ELR (cell line): ENCODE results near the gene EFNA1.
A peak's percentile ranks its signal among the peaks of the same experiment; 100 is the strongest.

Experiments
- DNase-seq: peaks from one replicate; pipeline ENCODE4 v3.0.0-alpha.2; 2015; ENCODE audit warnings: low read depth

Gene EFNA1, protein sequence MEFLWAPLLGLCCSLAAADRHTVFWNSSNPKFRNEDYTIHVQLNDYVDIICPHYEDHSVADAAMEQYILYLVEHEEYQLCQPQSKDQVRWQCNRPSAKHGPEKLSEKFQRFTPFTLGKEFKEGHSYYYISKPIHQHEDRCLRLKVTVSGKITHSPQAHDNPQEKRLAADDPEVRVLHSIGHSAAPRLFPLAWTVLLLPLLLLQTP

DNA sequence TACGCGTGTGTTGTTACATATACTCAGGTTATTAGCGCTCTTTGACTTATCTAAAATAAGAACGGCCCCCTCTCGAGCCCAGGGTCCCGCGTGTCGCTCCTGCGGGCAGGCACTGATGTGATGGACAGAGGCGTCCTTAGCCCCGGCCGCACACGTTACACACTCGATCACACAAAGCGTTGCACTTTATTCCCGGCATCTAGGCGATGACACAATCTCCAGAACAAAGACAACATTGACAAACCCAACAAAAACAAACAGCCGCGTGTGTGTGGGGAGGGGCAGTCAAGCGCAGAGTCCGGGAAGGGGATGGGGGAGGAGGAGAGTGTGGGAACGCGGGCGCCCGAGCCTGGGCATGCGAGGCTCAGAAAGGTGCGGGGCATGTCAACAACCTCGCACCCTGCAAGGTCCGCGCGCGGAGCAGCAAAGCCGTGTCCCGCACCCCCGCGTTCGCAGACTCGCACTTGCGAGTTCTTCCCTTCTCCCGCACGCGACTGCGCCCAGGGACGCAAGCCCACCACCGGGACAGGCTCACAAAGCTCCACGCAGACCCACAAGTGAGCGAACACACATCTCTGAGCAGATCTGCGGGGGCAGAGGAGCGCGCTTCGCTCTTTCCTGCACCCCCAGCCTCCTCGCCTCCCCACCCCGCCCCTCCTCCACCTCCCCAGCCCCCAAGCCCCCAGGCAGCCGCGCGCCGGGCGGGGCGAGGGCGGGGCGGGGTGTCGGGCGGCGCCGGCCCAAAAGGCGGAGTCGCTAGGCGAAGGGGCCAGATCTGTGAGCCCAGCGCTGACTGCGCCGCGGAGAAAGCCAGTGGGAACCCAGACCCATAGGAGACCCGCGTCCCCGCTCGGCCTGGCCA, at the start of gene EFNA1:
EFNA1 (plus strand) TSS at position 772 of the 862 bp plus-strand sequence. CDS start 102 bp downstream, outside the sequence.
- peak; percentile 42 for DNase-seq

DNA sequence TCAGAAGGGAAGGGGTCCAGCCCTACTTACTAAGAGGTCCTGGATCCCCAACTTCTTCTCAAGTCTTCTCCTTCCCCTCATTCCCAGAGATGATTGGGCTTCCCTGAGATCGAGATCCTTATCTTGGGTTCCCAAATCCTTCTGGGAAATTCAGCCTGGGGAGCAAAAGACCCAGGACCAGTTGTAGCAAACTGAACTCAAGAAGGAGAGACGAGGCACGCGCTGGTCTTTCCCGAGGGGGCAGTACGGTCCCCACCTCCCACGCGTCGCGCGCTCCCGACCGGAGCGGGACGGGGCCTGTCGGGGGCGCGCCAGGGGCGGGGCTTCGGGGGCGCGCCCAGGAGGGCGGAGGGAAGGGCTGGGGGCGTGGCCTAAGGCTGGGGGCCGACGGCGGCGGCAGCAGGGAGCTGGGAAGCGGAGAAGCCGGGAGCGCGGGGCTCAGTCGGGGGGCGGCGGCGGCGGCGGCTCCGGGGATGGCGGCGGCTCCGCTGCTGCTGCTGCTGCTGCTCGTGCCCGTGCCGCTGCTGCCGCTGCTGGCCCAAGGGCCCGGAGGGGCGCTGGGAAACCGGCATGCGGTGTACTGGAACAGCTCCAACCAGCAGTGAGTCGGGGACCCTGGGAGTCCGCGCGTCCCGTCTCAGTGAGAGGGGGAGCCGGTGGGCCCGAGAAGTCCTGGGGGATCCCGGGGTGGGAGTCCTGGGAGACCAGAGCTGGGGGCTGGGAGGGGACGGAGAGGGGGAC, 49.0 kb upstream of the EFNA1 start, which contains the start of gene EFNA3:
EFNA3 (plus strand) TSS at position 369 of the 741 bp plus-strand sequence; CDS start at position 474, 105 bp downstream.
- peak; percentile 65 for DNase-seq

DNA sequence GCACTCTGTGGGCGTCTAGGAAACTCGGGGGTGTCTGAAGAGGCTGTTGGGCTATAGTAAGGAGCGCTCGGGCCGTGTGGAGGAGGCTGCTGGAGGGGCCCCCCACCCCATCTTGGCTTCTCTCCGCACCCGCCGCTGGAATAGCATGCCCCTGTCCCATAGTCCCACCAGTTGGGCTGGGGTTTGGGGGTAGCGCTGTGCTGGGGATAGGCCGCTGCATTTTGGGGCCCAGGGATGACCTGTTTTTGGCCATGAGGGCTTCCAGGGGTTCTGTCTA, 48.5 kb upstream of the EFNA1 start:
- DNase-seq = no peak

DNA sequence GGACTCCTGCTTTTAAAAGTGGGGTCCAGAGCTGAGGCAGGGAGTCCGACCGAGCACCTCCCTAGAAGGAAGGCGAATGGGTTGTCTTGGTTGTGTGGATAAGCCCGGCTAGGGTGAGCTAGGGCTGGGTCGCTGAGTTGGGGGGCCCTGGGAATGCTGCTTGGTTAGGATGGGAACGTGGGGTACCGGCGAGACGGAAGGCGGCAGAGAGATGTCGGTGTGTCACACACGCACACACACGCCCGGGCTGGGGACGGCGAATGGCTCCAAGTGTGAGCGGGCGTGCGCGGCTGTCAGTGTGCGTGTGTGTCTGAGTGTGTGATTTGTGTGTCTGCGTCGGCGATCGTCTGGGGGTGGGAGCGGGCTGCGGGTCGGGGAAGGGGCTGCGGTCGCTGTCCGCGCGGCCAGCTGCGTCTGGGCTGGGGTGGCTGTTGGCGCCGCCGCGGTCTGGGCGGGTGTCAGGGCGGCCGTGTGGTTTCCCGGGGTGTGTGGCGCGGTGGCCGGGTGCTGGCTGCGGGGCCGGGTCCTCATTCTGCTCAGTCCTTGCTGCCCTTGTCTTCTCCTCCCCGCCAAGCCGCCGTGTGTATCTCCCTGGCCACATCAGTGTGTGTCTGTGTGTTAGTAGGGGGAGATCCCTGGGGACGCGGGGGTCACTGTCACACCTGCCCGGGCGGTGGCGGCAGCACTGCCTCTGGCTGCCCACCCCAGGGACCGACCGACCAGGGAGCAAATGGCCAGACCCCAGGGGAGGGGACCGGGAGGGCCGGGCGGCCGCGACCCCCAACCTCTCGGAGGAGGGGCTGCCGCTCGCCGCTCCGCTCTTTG, 48.0 kb upstream of the EFNA1 start:
- DNase-seq = no peak

DNA sequence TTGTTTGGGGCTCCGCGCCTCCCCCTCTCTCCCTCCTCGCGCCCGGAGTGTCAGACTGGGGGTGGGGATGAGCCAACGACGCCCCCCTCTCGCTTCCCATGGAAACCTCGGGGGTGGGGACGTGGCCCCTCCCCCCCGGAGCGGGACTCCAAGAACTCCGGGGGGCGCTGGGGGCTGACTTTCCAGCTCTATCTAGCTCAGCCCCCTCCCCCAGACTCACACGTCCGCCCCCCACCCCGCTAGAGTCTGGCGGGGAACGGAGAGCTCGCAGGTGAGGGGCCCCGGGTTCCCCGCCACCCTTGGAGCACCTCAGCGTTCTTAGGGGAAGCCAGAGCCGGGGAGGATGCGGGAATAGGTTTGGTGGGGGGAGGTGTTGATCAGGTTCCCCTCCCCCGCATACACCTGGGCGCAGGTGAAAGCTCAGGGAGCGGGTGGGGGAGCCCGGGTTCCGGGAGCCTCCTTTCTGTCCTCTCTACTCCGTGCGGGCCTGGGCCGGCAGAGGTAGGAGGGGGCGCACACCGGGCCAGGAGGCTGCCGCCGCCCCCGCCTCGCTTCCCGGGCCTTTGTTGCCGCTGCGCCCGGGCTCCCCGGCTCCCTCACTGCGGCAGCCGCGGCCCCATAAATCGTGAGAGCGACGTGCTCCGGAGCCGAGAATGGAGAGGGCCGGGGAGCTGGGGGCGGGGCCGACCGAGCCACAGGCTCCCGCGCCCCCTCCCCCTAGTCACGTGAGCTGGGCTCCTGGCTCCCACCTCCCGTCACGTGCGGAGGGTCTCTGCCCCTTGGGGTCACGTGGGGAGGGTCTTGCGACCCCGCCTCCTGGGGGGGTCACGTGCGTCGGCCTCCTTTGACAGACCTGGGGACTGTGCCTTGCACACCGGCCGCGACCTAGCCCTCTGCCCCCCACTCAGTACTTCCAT, 47.1 kb upstream of the EFNA1 start:
- DNase-seq = peak; percentile 26

DNA sequence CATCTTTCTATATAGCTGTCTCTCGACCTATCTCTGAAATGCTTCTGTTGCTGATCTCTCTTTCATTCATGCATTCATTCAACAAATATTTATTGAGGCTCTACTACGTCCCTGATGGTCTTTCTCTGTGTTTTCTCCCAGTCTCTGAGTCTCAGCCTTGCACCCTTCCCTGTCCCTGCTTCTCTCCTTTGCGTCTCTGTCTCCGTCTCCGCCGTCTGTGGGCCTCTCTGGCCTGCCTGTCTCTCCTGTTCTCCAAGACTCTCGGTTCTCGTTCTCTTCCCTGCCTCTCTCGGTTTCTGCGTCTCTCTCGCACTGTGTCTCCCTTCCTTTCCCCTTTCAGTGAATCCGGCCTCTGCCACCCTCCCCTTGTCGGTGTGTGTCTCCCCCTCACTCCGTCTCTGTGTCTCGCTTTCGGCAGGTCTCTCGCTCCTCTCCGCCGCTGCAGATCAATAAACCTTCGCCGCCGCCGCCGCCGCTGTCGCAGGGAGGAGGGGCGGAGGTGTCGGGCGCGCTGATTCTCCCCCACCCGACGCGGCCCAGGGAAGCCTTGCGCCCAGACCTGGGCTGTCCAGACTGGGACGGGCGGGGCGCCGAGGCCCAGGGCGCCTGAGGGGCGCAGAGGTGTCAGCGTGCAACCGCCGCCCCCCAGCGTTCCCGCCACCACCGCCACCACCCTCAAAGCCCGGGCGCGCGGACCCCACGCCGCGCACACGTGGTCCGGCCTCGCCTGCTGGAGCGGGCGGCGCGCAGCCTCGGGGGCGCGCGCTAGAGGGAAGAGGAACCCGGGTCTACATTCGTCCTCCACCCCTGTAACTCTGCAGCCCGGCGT, 46.0 kb upstream of the EFNA1 start:
- DNase-seq = no peak

DNA sequence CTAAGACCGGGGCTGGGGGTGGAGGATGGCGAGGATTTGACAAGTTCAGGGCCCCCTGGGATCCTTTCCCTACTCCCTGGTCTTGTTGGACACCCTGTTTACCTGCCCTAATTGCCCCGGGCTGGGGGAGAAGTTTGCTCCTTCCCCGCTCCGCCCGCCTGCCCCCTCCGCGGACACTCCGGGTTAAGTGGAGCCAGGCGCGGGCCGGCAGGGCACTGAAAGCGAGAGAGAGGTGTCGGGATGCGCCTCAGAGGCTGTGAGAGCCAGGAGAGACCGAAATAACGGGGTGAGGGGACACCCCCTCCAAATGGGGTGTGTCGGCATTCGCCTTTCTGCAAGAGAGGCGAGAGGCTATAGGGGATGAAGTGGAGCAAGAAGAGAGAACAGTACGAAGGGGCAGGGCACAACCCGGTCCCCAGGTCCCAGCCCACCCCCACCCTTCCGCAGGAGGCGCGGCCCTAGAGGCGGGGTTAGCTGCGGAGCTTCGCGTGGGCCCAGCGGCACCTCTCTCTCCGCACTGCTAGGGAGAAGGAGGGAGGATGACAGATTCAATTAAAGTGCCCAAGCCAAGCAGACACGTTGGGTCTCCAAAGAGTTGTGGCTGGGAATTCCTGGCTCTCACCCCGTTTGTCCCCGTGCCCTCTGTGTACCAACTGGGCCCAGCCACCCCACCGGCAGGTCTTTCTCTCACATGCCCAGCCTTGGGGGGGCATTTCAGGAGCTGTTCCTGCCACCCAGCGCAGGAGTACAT, 45.2 kb upstream of the EFNA1 start:
- DNase-seq = no peak

DNA sequence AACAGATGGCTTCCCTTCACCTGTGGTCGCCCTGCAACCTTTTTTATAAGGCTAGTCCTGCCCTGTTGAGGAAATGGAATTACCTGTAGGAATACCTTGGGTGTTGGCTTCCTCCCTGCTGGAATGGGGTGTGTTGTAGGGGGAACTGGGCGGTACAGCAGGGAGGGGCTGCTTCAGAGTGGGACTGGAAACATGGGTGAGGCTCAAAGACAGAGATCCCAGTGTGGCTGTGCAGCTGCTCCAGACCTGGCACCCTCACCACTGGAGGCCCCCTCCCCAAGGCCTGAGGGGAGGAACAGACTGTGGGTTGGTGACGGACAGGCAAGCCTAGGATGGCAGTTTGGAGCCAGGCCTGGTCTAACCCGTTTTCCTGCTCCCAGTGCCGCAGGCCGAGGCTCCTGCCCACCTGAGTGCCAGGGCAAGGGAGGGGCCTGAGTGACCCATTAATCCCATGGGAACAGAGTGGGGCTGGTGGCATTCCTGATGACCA, 44.6 kb upstream of the EFNA1 start:
- DNase-seq = no peak

DNA sequence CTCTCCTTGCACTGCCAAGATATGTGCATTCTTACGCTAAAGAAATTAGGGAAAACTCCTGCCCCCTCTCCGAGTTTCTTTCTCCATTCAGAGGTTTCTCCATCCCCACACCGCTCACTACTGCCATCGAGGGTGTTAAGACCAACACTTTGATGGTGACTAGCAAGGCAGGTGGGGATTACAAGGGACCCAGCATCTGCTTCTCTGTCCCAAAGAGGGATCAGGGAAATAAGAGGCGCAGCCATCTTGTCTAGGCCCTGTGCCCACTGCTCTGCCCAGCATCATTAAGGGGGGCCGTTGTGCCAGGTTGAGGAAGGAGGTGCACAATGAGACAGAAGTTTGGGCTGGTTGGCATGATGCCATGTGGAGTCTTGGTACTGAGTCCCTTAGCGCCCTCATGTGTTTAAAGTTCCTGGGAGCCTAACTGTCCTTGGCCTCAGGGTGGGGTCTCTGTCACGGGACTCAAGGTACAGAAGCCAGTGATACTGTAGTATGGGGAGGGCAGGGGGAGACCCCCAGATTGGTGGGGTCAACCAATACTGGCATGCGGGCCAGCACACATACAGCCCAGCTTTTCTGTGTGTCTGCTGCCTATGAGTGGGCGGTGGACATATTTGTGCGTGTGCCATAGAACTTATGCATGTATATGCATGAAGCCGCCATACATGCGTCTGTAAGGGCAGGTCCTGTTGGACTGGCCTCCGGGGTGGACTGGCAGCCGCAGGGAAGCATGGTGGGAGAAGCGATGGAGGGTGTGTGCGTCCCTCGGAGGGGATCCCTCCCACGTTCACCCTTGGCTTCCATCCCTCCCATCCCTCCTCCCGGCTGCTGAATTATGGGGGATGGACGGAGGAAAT, 43.6 kb upstream of the EFNA1 start:
- peak; percentile 57 for DNase-seq

DNA sequence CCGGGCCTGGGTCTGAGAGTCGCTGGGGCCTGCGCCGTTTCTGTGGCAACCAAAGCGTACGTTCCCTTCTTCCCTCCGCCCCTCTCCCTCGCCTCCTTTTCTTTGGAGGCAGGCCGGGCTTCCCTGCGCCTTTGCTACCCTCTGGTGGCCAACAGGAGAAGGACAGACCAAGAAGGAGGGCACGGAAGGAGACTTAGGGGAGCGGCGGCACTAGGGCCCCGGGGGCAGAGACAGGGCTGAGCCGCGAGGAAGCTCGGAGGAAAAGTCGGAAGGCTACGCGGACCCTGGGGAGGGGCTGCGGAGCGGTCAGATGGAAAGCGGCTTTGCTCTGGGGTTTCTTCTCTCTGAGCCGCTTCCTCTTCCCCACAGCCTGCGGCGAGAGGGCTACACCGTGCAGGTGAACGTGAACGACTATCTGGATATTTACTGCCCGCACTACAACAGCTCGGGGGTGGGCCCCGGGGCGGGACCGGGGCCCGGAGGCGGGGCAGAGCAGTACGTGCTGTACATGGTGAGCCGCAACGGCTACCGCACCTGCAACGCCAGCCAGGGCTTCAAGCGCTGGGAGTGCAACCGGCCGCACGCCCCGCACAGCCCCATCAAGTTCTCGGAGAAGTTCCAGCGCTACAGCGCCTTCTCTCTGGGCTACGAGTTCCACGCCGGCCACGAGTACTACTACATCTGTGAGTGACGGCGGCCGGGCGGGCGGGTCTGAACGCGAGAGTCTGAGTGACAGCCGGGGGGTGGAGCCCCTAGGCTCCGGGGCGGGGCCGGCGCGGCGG, 42.8 kb upstream of the EFNA1 start:
- peak; percentile 94 for DNase-seq

DNA sequence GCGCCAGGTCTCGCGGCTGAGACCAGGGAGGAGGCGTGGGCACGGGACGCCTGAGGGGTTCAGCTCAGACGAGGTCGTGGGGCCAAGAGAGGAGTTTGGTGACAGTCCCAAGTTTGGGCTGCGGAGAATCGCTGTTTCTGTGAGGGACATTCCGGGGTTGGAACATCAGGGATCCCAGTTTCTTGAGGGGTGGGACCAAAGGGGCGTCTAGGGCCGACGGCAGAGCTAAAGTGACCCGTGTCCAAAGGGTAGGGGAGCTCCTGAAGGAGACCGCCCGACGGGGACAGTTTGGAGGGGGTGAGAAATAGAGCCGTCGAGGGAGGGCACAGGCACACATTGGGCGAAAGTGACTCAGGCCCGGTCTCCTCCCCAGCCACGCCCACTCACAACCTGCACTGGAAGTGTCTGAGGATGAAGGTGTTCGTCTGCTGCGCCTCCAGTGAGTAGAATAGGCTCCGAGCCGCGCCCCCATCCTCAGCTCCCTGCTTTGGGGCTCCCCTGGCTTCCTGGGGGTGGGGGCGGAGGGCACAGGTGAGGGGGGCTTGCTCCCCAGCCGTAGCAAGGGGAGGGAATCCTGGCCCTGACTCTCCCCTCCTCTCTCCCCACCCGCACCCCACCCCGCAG, 42.1 kb upstream of the EFNA1 start:
- peak; percentile 69 for DNase-seq

DNA sequence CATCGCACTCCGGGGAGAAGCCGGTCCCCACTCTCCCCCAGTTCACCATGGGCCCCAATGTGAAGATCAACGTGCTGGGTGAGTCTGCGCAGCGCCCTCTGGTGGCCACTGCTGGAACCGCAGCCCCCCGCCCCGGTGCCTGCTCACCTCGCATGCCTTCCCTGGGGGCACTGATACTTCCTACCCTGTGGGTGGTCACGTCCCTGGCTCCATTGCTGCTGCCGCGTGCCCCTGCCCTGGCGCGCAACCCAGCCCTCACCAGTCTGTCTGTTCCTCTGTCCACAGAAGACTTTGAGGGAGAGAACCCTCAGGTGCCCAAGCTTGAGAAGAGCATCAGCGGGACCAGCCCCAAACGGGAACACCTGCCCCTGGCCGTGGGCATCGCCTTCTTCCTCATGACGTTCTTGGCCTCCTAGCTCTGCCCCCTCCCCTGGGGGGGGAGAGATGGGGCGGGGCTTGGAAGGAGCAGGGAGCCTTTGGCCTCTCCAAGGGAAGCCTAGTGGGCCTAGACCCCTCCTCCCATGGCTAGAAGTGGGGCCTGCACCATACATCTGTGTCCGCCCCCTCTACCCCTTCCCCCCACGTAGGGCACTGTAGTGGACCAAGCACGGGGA, 41.4 kb upstream of the EFNA1 start:
- DNase-seq = peak; percentile 62

DNA sequence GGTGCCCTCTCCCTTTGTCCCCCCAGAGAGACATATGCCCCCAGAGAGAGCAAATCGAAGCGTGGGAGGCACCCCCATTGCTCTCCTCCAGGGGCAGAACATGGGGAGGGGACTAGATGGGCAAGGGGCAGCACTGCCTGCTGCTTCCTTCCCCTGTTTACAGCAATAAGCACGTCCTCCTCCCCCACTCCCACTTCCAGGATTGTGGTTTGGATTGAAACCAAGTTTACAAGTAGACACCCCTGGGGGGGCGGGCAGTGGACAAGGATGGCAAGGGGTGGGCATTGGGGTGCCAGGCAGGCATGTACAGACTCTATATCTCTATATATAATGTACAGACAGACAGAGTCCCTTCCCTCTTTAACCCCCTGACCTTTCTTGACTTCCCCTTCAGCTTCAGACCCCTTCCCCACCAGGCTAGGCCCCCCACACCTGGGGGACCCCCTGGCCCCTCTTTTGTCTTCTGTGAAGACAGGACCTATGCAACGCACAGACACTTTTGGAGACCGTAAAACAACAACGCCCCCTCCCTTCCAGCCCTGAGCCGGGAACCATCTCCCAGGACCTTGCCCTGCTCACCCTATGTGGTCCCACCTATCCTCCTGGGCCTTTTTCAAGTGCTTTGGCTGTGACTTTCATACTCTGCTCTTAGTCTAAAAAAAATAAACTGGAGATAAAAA, 40.7 kb upstream of the EFNA1 start:
- DNase-seq = no peak

DNA sequence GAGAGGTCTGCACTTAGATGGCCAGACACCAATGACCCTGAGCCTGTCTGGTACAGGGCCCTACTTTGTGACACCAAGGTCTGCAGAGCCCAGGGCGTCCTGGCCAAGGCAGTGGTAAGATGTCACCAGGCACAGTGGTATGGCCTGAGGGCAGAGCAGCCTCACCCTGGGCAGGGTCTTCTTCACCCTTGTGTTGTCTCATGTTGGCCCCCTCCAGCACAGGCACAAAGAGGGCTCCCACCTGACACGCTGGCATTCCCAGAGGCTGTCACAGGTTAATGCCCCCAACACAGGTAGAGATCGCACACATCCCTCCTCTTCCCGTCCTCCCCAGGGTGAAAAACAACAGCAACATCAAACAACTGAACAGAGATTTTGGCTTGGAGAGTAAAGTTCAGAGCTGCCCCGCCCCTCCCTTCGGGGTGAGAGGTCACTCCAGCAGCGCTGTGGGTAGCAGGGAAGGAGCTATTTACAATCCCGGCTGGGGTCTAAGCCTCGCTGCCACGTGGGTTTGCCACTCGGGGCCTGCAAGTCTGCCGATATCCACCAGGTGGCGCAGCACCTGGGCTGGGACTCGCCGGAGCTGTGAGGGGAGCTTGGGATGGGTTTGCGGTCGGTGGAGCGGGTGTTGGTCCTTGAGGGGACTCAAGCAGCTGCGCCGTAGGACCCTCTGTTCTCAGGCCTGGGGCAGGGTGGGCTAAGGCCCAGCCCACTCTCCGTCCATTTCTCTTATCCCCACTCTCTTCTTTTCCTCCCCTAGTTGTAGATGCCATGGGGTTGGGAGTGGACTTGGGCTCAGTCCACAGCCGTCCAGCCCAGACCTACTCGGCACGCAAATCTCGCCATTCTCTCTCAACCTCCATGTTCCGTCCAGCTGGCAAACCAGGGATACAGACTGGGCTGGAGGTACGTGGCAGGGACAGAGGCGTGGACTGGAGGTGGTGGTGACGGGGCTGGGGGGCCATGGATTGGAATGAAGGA, 36.3 kb upstream of the EFNA1 start:
- peak; percentile 77 for DNase-seq

DNA sequence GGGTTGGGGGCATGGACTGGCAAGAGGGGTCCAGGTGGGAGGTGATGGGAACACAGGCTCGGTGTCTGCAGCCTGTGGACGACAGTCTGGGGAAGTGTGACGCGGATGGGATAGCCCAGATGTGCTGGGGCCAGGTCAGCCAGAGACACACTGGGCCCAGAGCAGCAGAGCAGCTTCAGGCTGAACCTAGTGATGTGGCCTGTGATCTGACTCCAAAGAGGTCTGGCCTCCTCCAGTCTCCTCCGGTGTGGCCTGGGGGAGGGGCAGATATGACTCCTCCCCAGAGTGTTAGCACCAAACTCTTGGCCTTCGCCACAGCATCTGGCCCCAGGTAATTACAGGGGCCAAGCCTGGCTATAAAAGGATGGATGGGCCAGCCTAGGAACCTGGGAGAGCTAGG, 35.5 kb upstream of the EFNA1 start:
- DNase-seq = no peak
